Activated naive CD4-positive, alpha-beta T cell treated with anti-CD3 and anti-CD28 coated beads, Interleukin-2, amount 10 ng/mL, durations not matched to agents 5 hours and 36 hours (primary cell): ENCODE measurements around the gene STC2. TPM values are rescaled to one million over a fixed set of nuclear protein-coding genes. Genes with fewer than 3 reads are reported as not detected.

Source experiments
- microRNA-seq: library from miRNA; unstranded; fragments of <30 nt; microRNA quantifications from one replicate; pipeline ENCODE4 v1.2.0, GENCODE V29; 2022; ENCODE audit warnings: borderline microRNAs expressed, borderline replicate concordance
- total RNA-seq, 2 experiments: library from RNA; stranded (reverse); gene quantifications; one replicate each; pipeline ENCODE4 v1.2.3, GENCODE V29; 2021

The STC2 gene
- total RNA-seq = 10 to 100 TPM; 20.3 to 23.6 TPM

GRCh38 chr5:173327948-173328843, at the start of gene STC2:
Gene STC2 (minus strand): TSS chr5:173328414. CDS start chr5:173328193, 221 bp downstream.

Small RNA genes lying within 50 kb of the gene (microRNA-seq; reads per million reads assigned to microRNA genes)
- not detected for gene MIR8056

Other genes starting within 250 kb of the STC2 start
- 10 to 100 TPM; 13.1 to 15.0 TPM for gene BNIP1, start 183.9 kb downstream of the STC2 start, total RNA-seq
- not detected for gene NKX2-5, start 93.2 kb downstream of the STC2 start, total RNA-seq